H1 (cell line): Measurements from ENCODE around the gene GRID1. TPM values are rescaled to one million over a fixed set of nuclear protein-coding genes. Genes with fewer than 3 reads are reported as not detected.

Source experiments
- CTCF ChIA-PET: fragments of 300-600 bp; sonication (Branson Sonifier 250); formaldehyde crosslinking; loops from one replicate; lab custom pipeline; 2021; ENCODE audit not compliant: partially characterized antibody; lab: Charles Lee
- POLR2A ChIA-PET: fragments of 300-600 bp; sonication (Branson Sonifier 250); formaldehyde crosslinking; loops from one replicate; lab custom pipeline; 2021; ENCODE audit warnings: inconsistent platforms; ENCODE audit not compliant: partially characterized antibody; lab: Charles Lee
- DNase-seq, 2 experiments: peaks; one replicate each; pipeline versions ENCODE4 v3.0.0 to v3.0.0-alpha.2; 2010 to 2022; ENCODE audit warnings: low spot score in 2 of 2, low read depth in 1 of 2, mixed read lengths in 1 of 2
- FAIRE-seq: peaks from 2 replicates; lab custom pipeline; 2011; peaks lifted over from hg19 to GRCh38; lab: Jason Lieb, UNC
- H2AFZ ChIP-seq: 2 replicates; pipeline ENCODE4 v1.8.1; 2012; ENCODE audit warnings: low read length, inconsistent platforms
- H2AK5ac ChIP-seq: 2 replicates; pipeline ENCODE4 v1.6.1; 2013; ENCODE audit warnings: low read depth, low read length
- H2BK120ac ChIP-seq: replicated peaks from 2 replicates; pipeline ENCODE3; 2013; ENCODE audit warnings: low read depth, low read length, inconsistent platforms
- H2BK12ac ChIP-seq: 2 replicates; pipeline ENCODE4 v1.6.1; 2013; ENCODE audit warnings: low read depth, low read length
- H2BK15ac ChIP-seq: 2 replicates; pipeline ENCODE4 v1.6.1; 2013; ENCODE audit warnings: low read length
- H2BK20ac ChIP-seq: 2 replicates; pipeline ENCODE4 v1.6.1; 2013; ENCODE audit warnings: low read length
- H2BK5ac ChIP-seq: 2 replicates; pipeline ENCODE4 v1.6.1; 2013; ENCODE audit warnings: low read depth, low read length
- H3K14ac ChIP-seq: 2 replicates; pipeline ENCODE4 v1.6.1; 2013; ENCODE audit warnings: inconsistent platforms; ENCODE audit not compliant: insufficient read length
- H3K18ac ChIP-seq: 2 replicates; pipeline ENCODE4 v1.6.1; 2013; ENCODE audit warnings: low read length; ENCODE audit errors: extremely low read depth
- H3K23ac ChIP-seq: 2 replicates; pipeline ENCODE4 v1.6.1; 2013; ENCODE audit warnings: inconsistent platforms; ENCODE audit not compliant: insufficient read length
- H3K23me2 ChIP-seq: 2 replicates; pipeline ENCODE4 v1.6.1; 2013; ENCODE audit warnings: low read depth, low read length
- H3K27ac ChIP-seq: 2 replicates; pipeline ENCODE4 v1.6.1; 2011; ENCODE audit warnings: low read depth, low read length, inconsistent platforms
- H3K27me3 ChIP-seq, 4 experiments: replicated peaks in 1 of 4; 1 replicate in 1 of 4; 2 replicates in 3 of 4; pipeline versions ENCODE4 v1.6.1 to v1.8.1; 2011 to 2013; ENCODE audit warnings: low read length in 3 of 4, mild to moderate bottlenecking in 3 of 4, inconsistent platforms in 2 of 4, mixed read lengths in 2 of 4, moderate library complexity in 1 of 4; ENCODE audit not compliant: control insufficient read depth in 3 of 4, insufficient read depth in 3 of 4; ENCODE audit errors: extremely low read depth in 1 of 4
- H3K36me3 ChIP-seq, 4 experiments: 2 replicates each; pipeline versions ENCODE4 v1.6.1 to v1.8.1; 2011 to 2013; ENCODE audit warnings: mild to moderate bottlenecking in 4 of 4, low read length in 3 of 4, moderate library complexity in 2 of 4, control low read depth in 1 of 4, inconsistent platforms in 1 of 4; ENCODE audit not compliant: insufficient read depth in 4 of 4, control insufficient read depth in 2 of 4
- H3K4ac ChIP-seq: replicated peaks from 2 replicates; pipeline ENCODE3; 2013; ENCODE audit warnings: low read length, low read depth, mixed read lengths, inconsistent platforms; ENCODE audit not compliant: insufficient read length
- H3K4me1 ChIP-seq, 4 experiments: replicated peaks in 1 of 4; 1 replicate in 1 of 4; 2 replicates in 3 of 4; pipeline versions ENCODE4 v1.6.1 to v1.8.1; 2011 to 2013; ENCODE audit warnings: low read length in 3 of 4, inconsistent platforms in 2 of 4, mixed read lengths in 1 of 4; ENCODE audit not compliant: insufficient read depth in 4 of 4, control insufficient read depth in 3 of 4
- H3K4me2 ChIP-seq, 2 experiments: 2 replicates each; pipeline versions ENCODE4 v1.6.1 to v1.8.1; 2011 to 2013; ENCODE audit warnings: low read depth in 2 of 2, low read length in 2 of 2, control low read depth in 1 of 2, inconsistent platforms in 1 of 2, mild to moderate bottlenecking in 1 of 2; ENCODE audit not compliant: insufficient read depth in 1 of 2
- H3K4me3 ChIP-seq, 4 experiments: fragments of 200-600, 300-600 bp in 1 of 4; sonication (generic), shearing (Covaris generic), sonication (Bioruptor Twin) in 1 of 4; 2 replicates each; pipeline versions ENCODE4 v1.5.1 to v1.8.1; 2011 to 2016; ENCODE audit warnings: low read length in 4 of 4, low read depth in 3 of 4, control low read depth in 2 of 4, inconsistent platforms in 2 of 4, mild to moderate bottlenecking in 2 of 4, mixed read lengths in 1 of 4, moderate library complexity in 1 of 4; ENCODE audit not compliant: insufficient read depth in 2 of 4; ENCODE audit errors: extremely low read depth in 1 of 4
- H3K56ac ChIP-seq: replicated peaks from 2 replicates; pipeline ENCODE3; 2013; ENCODE audit warnings: low read depth, mild to moderate bottlenecking, mixed read lengths, low read length, inconsistent platforms; ENCODE audit not compliant: insufficient read length
- H3K79me1 ChIP-seq: 2 replicates; pipeline ENCODE4 v1.6.1; 2013; ENCODE audit warnings: low read depth, low read length, control low read depth
- H3K79me2 ChIP-seq, 2 experiments: 2 replicates each; pipeline versions ENCODE4 v1.6.1 to v1.8.1; 2012 to 2013; ENCODE audit warnings: low read length in 2 of 2, mild to moderate bottlenecking in 2 of 2, inconsistent platforms in 1 of 2; ENCODE audit not compliant: insufficient read depth in 2 of 2, control insufficient read depth in 1 of 2
- H3K9ac ChIP-seq, 4 experiments: replicated peaks in 1 of 4; 1 replicate in 1 of 4; 2 replicates in 3 of 4; pipeline versions ENCODE4 v1.6.1 to v1.8.1; 2011 to 2013; ENCODE audit warnings: low read depth in 3 of 4, low read length in 3 of 4, control low read depth in 2 of 4, mild to moderate bottlenecking in 2 of 4, moderate library complexity in 2 of 4, inconsistent platforms in 1 of 4; ENCODE audit errors: extremely low read depth in 1 of 4
- H3K9me3 ChIP-seq, 2 experiments: 2 replicates each; pipeline versions ENCODE4 v1.6.1 to v1.8.1; 2012 to 2013; ENCODE audit warnings: mild to moderate bottlenecking in 2 of 2, moderate library complexity in 2 of 2, control low read depth in 1 of 2, inconsistent platforms in 1 of 2, low read depth in 1 of 2, low read length in 1 of 2, mixed read lengths in 1 of 2; ENCODE audit not compliant: insufficient read depth in 2 of 2
- H4K20me1 ChIP-seq, 2 experiments: replicated peaks in 1 of 2; 2 replicates each; pipeline versions ENCODE3 to v1.8.1; 2011 to 2013; ENCODE audit warnings: inconsistent platforms in 2 of 2, low read length in 2 of 2, mild to moderate bottlenecking in 1 of 2; ENCODE audit not compliant: insufficient read depth in 2 of 2, control insufficient read depth in 1 of 2
- H4K5ac ChIP-seq: 2 replicates; pipeline ENCODE4 v1.6.1; 2013; ENCODE audit warnings: low read length, low read depth, mixed read lengths, inconsistent platforms; ENCODE audit not compliant: insufficient read length
- H4K8ac ChIP-seq: 2 replicates; pipeline ENCODE4 v1.8.0; 2013; ENCODE audit warnings: mild to moderate bottlenecking, moderate library complexity, low read length, inconsistent platforms; ENCODE audit not compliant: insufficient read depth; ENCODE audit errors: extremely low read depth
- H4K91ac ChIP-seq: replicated peaks from 2 replicates; pipeline ENCODE3; 2013; ENCODE audit warnings: low read length, mixed read lengths, inconsistent platforms; ENCODE audit not compliant: insufficient read length
- BCL11A ChIP-seq, 2 experiments: IDR thresholded peaks; one replicate each; pipeline ENCODE4 v1.6.1; 2011; ENCODE audit warnings: low read depth in 2 of 2, low read length in 2 of 2, mild to moderate bottlenecking in 2 of 2
- CREB1 ChIP-seq: IDR thresholded peaks from 2 replicates; pipeline ENCODE4 v1.6.1; 2012; ENCODE audit warnings: inconsistent platforms
- EZH2 ChIP-seq: fragments of 200-600 bp; sonication (generic); IDR thresholded peaks from 2 replicates; pipeline ENCODE4 v1.7.1; 2012; ENCODE audit warnings: low read depth, mild to moderate bottlenecking, moderate library complexity, low read length, inconsistent platforms; ENCODE audit not compliant: severe bottlenecking
- KDM1A ChIP-seq: fragments of 200-600, 300-600 bp; sonication (generic); IDR thresholded peaks from 2 replicates; pipeline ENCODE4 v1.7.1; 2016; ENCODE audit warnings: mild to moderate bottlenecking, low read length, borderline replicate concordance
- RAD21 ChIP-seq, 2 experiments: IDR thresholded peaks in 1 of 2; conservative IDR thresholded peaks in 1 of 2; 2 replicates each; pipeline ENCODE4 v1.6.1; 2011; ENCODE audit warnings: low read depth in 2 of 2, low read length in 2 of 2, improper control_type of control experiment in 1 of 2, inconsistent platforms in 1 of 2, mild to moderate bottlenecking in 1 of 2, moderate library complexity in 1 of 2
- RFX5 ChIP-seq: IDR thresholded peaks from 2 replicates; pipeline ENCODE4 v1.6.1; 2011; ENCODE audit warnings: low read depth, low read length, improper control_type of control experiment, borderline replicate concordance
- SIN3A ChIP-seq, 2 experiments: IDR thresholded peaks in 1 of 2; conservative IDR thresholded peaks in 1 of 2; 2 replicates each; pipeline ENCODE4 v1.6.1; 2011 to 2012; ENCODE audit warnings: low read length in 2 of 2, improper control_type of control experiment in 1 of 2, low read depth in 1 of 2, mild to moderate bottlenecking in 1 of 2
- SP1 ChIP-seq: IDR thresholded peaks from 2 replicates; pipeline ENCODE4 v1.6.1; 2011; ENCODE audit warnings: low read depth, low read length
- YY1 ChIP-seq: IDR thresholded peaks from 2 replicates; pipeline ENCODE4 v1.6.1; 2011; ENCODE audit warnings: low read depth, mild to moderate bottlenecking, low read length
- WGBS, 2 experiments: shearing (Covaris generic) in 1 of 2; methylation state at CpG; one replicate each; pipeline versions ENCODE4 v1.1.6 to v1.1.7; 2013 to 2015; ENCODE audit warnings: low lambda C conversion rate in 2 of 2, mixed read lengths in 2 of 2, inconsistent platforms in 1 of 2, low coverage in 1 of 2, missing lambda C conversion rate in 1 of 2; ENCODE audit not compliant: insufficient replicate concordance in 2 of 2, insufficient coverage in 1 of 2, insufficient read length in 1 of 2; ENCODE audit errors: extremely low coverage in 1 of 2, missing lambda C conversion rate in 1 of 2; 5-methylcytosine and 5-hydroxymethylcytosine counted together
- polyA plus RNA-seq, 7 experiments: library from polyadenylated mRNA; depleted of rRNA in 3 of 7; stranded (reverse) in 5 of 7; unstranded in 2 of 7; fragments of >200 nt in 5 of 7; fragments of 200-250 nt in 2 of 7; gene quantifications; 1 replicate in 5 of 7; 2 replicates in 1 of 7; 4 replicates in 1 of 7; pipeline versions ENCODE4 v1.2.1 to v1.2.3, GENCODE V29; 2011 to 2013; ENCODE audit warnings: missing spikeins in 2 of 7, mixed read lengths in 2 of 7
- total RNA-seq: library from RNA; stranded (reverse); fragmentation: NEBNext Ultra II Directional; extraction: Animal tissue kit (Norgen Biotek cat#: 25700); gene quantifications from 2 replicates; pipeline ENCODE4 v1.2.1, GENCODE V29; 2021
- TF ChIP-seq, protein P1 (sequence below): IDR thresholded peaks from 2 replicates; pipeline ENCODE4 v1.6.1; 2012; ENCODE audit warnings: low read length, inconsistent platforms
- TF ChIP-seq, protein P2 (sequence below): IDR thresholded peaks from 2 replicates; pipeline ENCODE4 v1.6.1; 2012; ENCODE audit warnings: inconsistent platforms

GRID1 gene
- total and polyA plus RNA-seq, 2 of the 8 experiments (the other 6 are each of a cell fraction or from before 2014, with no cell fraction given), result 0.22 to 0.30 TPM

DNA sequence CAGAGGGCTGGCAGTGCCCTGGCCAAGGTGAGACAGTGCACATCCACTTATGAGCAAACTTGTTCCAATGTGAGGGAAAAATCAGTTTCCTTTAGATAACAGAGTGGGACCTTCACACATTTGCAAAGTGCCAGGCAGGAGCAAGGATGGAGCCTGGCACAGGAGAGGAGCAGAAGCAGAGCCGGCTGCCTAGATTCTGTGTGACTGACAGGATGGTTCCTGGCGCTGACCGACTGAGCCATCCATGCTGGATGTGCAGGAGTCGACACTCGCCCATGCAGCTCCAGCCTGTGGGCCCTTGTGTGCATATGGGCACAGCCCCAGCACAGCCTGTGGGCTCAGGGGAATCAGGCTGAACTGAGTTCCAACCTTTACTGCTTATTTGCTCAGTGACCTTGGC is 346.5 kb downstream of the GRID1 start:
- Histone ChIP-seq H2AFZ (no peak overlapping the region), H2BK120ac (no peak overlapping the region), H3K27me3 (no peaks in the 10 kb centered on the region), H3K4ac (no peak overlapping the region), H3K79me2 (no peaks in the 10 kb centered on the region), H3K4me1 (no peaks in the 10 kb centered on the region; a peak in 1 of 7 replicates), H3K4me2 (no peak overlapping the region), H2BK20ac (no peak overlapping the region), H3K18ac (no peak overlapping the region), H3K9ac (no peak overlapping the region), H3K56ac (no peak overlapping the region), H3K14ac (no peak overlapping the region), H3K23me2 (no peaks in the 10 kb centered on the region), H2AK5ac (no peak overlapping the region), H2BK5ac (no peak overlapping the region), H3K27ac (no peak overlapping the region), H3K23ac (no peak overlapping the region), H4K20me1 (no peaks in the 10 kb centered on the region), H4K8ac (no peak overlapping the region), H3K79me1 (no peaks in the 10 kb centered on the region), H2BK12ac (no peak overlapping the region)
- DNase-seq, result no peak
- POLR2A ChIA-PET, result no interaction called here
- FAIRE-seq, result no peak
- CTCF ChIA-PET, result interaction anchor here (0.7 to 3.2 kb wide), 3 partner anchors 24 to 772 kb away, joined by 3 to 11 read pairs (median 3); no protein-coding TSS in a partner anchor
- TF ChIP-seq EZH2 (no peak), SP1 (no peak), RFX5 (no peak), YY1 (no peak), KDM1A (no peak), SIN3A (conservative IDR thresholded peaks at IDR 0.05 in 1 of 2, IDR thresholded peaks at IDR 0.05 in 1 of 2; ENCODE audit: low read depth in 1 of 2, low read length in 2 of 2) (no peak), RAD21 (IDR thresholded peaks at IDR 0.05 in 1 of 2, conservative IDR thresholded peaks at IDR 0.05 in 1 of 2; ENCODE audit: low read depth in 2 of 2, low read length in 2 of 2) (no peak), BCL11A (IDR thresholded peaks at IDR 0.05; ENCODE audit: low read depth in 2 of 2, low read length in 2 of 2) (no peak), CREB1 (no peak)
- TF ChIP-seq, protein P1, sequence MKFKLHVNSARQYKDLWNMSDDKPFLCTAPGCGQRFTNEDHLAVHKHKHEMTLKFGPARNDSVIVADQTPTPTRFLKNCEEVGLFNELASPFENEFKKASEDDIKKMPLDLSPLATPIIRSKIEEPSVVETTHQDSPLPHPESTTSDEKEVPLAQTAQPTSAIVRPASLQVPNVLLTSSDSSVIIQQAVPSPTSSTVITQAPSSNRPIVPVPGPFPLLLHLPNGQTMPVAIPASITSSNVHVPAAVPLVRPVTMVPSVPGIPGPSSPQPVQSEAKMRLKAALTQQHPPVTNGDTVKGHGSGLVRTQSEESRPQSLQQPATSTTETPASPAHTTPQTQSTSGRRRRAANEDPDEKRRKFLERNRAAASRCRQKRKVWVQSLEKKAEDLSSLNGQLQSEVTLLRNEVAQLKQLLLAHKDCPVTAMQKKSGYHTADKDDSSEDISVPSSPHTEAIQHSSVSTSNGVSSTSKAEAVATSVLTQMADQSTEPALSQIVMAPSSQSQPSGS, result no peak
- TF ChIP-seq, protein P2, sequence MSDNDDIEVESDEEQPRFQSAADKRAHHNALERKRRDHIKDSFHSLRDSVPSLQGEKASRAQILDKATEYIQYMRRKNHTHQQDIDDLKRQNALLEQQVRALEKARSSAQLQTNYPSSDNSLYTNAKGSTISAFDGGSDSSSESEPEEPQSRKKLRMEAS, result no peak
- TF ChIP-seq, all 59 proteins: peak for 0
- 98% methylated on average over 5 of the region's 5 CpGs; no CpG with 5 or more reads in 1 of the 2 experiments for WGBS, 2 experiments
- Histone ChIP-seq H4K5ac (no peak overlapping the region), H3K36me3 (no peaks in the 10 kb centered on the region), H3K9me3 (no peaks in the 10 kb centered on the region), H2BK15ac (no peak overlapping the region), H4K91ac (no peak overlapping the region), H3K4me3 (no peak overlapping the region)
